B cell (primary cell): ENCODE results near the gene ASCC2. TPM values are rescaled to one million over a fixed set of nuclear protein-coding genes. Genes with fewer than 3 reads are reported as not detected.

Experiments
- ATAC-seq: fragments of 200-7000 bp; cut with Tn5 transposase; one replicate; pipeline ENCODE4 v1.10.0; 2021; ENCODE audit warnings: low read depth, mild to moderate bottlenecking, moderate number of reproducible peaks, moderate library complexity
- CTCF ChIA-PET: fragments of 350-600 bp; sonication (Branson Sonifier 250); formaldehyde crosslinking; loops from one replicate; lab custom pipeline; 2021; ENCODE audit warnings: antibody characterized with exemption, inconsistent platforms; lab: Charles Lee
- POLR2A ChIA-PET: fragments of 350-600 bp; sonication (Branson Sonifier 250); formaldehyde crosslinking; loops from one replicate; lab custom pipeline; 2021; ENCODE audit warnings: antibody characterized with exemption; lab: Charles Lee
- DNase-seq: peaks from one replicate; pipeline ENCODE4 v3.0.0; 2013
- H2AFZ ChIP-seq: 2 replicates; pipeline ENCODE4 v1.6.1; 2012; ENCODE audit warnings: mild to moderate bottlenecking, low read depth, low read length; ENCODE audit not compliant: insufficient read depth, poor library complexity, severe bottlenecking
- H3K27ac ChIP-seq, 2 donors: 1 replicate in 1 of 2; 2 replicates in 1 of 2; pipeline ENCODE4 v1.5.1; 2012 to 2013; ENCODE audit warnings: low read length in 2 of 2, mild to moderate bottlenecking in 2 of 2, moderate library complexity in 1 of 2
- H3K27me3 ChIP-seq, 4 experiments: fragments of 200-600 bp in 1 of 4; sonication (generic) in 1 of 4; replicated peaks in 1 of 4; 1 replicate in 2 of 4; 2 replicates in 2 of 4; pipeline versions ENCODE4 v1.6.1 to v1.7.0; 2013 to 2016; ENCODE audit warnings: low read length in 3 of 4, mild to moderate bottlenecking in 2 of 4, mixed read lengths in 1 of 4, moderate library complexity in 1 of 4; ENCODE audit not compliant: insufficient read depth in 4 of 4, control insufficient read depth in 3 of 4; ENCODE audit errors: control extremely low read depth in 1 of 4
- H3K36me3 ChIP-seq, 2 experiments: replicated peaks in 1 of 2; 1 replicate in 1 of 2; 2 replicates in 1 of 2; pipeline versions ENCODE4 v1.6.1 to v1.7.1; 2013; ENCODE audit warnings: low read length in 1 of 2; ENCODE audit not compliant: insufficient read depth in 2 of 2, control insufficient read depth in 1 of 2; ENCODE audit errors: control extremely low read depth in 1 of 2, extremely low read depth in 1 of 2
- H3K4me1 ChIP-seq, 2 donors: fragments of 200-600 bp in 1 of 2; sonication (generic) in 1 of 2; 1 replicate in 1 of 2; 2 replicates in 1 of 2; pipeline versions ENCODE4 v1.5.1 to v1.6.1; 2013 to 2017; ENCODE audit warnings: low read length in 2 of 2; ENCODE audit not compliant: control insufficient read depth in 2 of 2, insufficient read depth in 2 of 2
- H3K4me2 ChIP-seq: replicated peaks from 2 replicates; pipeline ENCODE3; 2012; ENCODE audit warnings: mild to moderate bottlenecking, low read depth, low read length; ENCODE audit not compliant: poor library complexity, severe bottlenecking
- H3K4me3 ChIP-seq, 5 experiments: fragments of 200-600 bp in 1 of 5; sonication (generic) in 1 of 5; 1 replicate in 3 of 5; 2 replicates in 2 of 5; pipeline versions ENCODE4 v1.5.1 to v1.7.0; 2011 to 2016; ENCODE audit warnings: low read length in 4 of 5, mild to moderate bottlenecking in 4 of 5, low read depth in 2 of 5, control low read depth in 1 of 5, moderate library complexity in 1 of 5; ENCODE audit not compliant: insufficient read depth in 1 of 5; ENCODE audit errors: control extremely low read depth in 1 of 5, extremely low read depth in 1 of 5
- H3K79me2 ChIP-seq: fragments of 200-600 bp; sonication (generic); one replicate; pipeline ENCODE4 v1.6.0; 2016; ENCODE audit warnings: low read length; ENCODE audit not compliant: control insufficient read depth, insufficient read depth
- H3K9ac ChIP-seq: fragments of 200-600 bp; sonication (generic); 2 replicates; pipeline ENCODE4 v1.6.1; 2017; ENCODE audit warnings: mild to moderate bottlenecking, low read length, moderate library complexity
- H3K9me3 ChIP-seq, 3 donors: one replicate each; pipeline versions ENCODE4 v1.6.1 to v1.7.1; 2013; ENCODE audit warnings: low read length in 2 of 3; ENCODE audit not compliant: control insufficient read depth in 2 of 3, insufficient read depth in 1 of 3; ENCODE audit errors: control extremely low read depth in 1 of 3
- H4K20me1 ChIP-seq: 2 replicates; pipeline ENCODE4 v1.6.0; 2012; ENCODE audit warnings: mild to moderate bottlenecking, low read length; ENCODE audit not compliant: insufficient read depth, control insufficient read depth, poor library complexity, severe bottlenecking
- H3K27ac Mint-ChIP-seq: one replicate; pipeline ENCODE4 v1.8.0; 2021; ENCODE audit warnings: mixed read lengths
- H3K27me3 Mint-ChIP-seq: one replicate; pipeline ENCODE4 v1.8.0; 2021; ENCODE audit warnings: mixed read lengths
- H3K4me1 Mint-ChIP-seq: one replicate; pipeline ENCODE4 v1.8.0; 2021; ENCODE audit warnings: mixed read lengths
- H3K4me3 Mint-ChIP-seq: one replicate; pipeline ENCODE4 v1.8.0; 2021; ENCODE audit warnings: mixed read lengths
- H3K9me3 Mint-ChIP-seq: one replicate; pipeline ENCODE4 v1.8.0; 2022; ENCODE audit warnings: mixed read lengths; ENCODE audit not compliant: insufficient read depth
- EZH2 ChIP-seq: IDR thresholded peaks from 2 replicates; pipeline ENCODE4 v1.6.1; 2012; ENCODE audit warnings: borderline replicate concordance, low read depth, mild to moderate bottlenecking, moderate library complexity, low read length; ENCODE audit not compliant: insufficient read depth, poor library complexity, severe bottlenecking
- WGBS: methylation state at CpG from one replicate; pipeline ENCODE4 v1.1.5; 2013; ENCODE audit warnings: missing lambda C conversion rate; ENCODE audit not compliant: insufficient coverage; 5-methylcytosine and 5-hydroxymethylcytosine counted together
- intact Hi-C: fragments of 100-400 bp; cut with micrococcal nuclease; formaldehyde crosslinking; loops from one replicate; pipeline ENCODE4 v1.10.0; 2022
- polyA plus RNA-seq: library from polyadenylated mRNA; depleted of rRNA; stranded (reverse); fragments of >200 nt; gene quantifications from 2 replicates; pipeline ENCODE4 v1.2.3, GENCODE V29; 2012
- total RNA-seq, 2 donors: library from RNA; stranded (reverse); fragments of 120-200 nt in 1 of 2; gene quantifications; 1 replicate in 1 of 2; 2 replicates in 1 of 2; pipeline versions ENCODE4 v1.2.3 to v1.2.4, GENCODE V29; 2013 to 2022
- TF ChIP-seq, protein P1 (sequence below): fragments of 200-600 bp; IDR thresholded peaks from one replicate; pipeline ENCODE4 v1.8.0; 2022; ENCODE audit warnings: antibody characterized with exemption, mild to moderate bottlenecking

The ASCC2 gene
- total and polyA plus RNA-seq, 2 donors (not counting 1 experiment from before 2014, with no cell fraction given): 81.1 to 84.0 TPM

DNA sequence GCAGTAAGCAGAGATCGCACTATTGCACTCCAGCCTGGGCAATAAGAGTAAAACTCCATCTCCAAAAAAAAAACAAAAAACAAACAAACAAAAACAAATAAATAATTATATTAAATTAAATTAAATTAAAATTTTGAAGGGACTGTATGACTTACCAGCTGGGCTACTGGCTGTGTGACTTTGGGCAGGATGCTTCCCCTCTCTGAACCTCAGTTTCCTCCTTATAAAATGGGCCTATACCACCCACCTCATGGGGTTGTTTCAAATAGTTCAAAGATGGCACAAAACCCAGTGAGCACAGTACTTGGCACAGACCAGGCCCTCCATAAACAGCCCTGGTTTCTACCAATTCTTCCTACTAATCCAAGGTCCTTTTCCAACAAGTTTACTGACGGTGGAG, 34.9 kb downstream of the ASCC2 start:
- Histone ChIP-seq H3K9ac (no peak overlapping the region), H3K4me1 (peaks cover 7 to 8% of the 10 kb centered on the region in 2 donors), H3K27ac (no peak overlapping the region), H4K20me1 (no peaks in the 10 kb centered on the region), H3K4me2 (no peak overlapping the region), H3K27me3 (no peaks in the 10 kb centered on the region), H3K9me3 (no peaks in the 10 kb centered on the region), H2AFZ (no peak overlapping the region), H3K36me3 (peaks cover 0 to 92% of the 10 kb centered on the region in 2 experiments), H3K4me3 (no peak overlapping the region), H3K79me2 (no peaks in the 10 kb centered on the region)
- Mint-ChIP-seq H3K27ac (no peak overlapping the region), H3K9me3 (no peaks in the 10 kb centered on the region), H3K27me3 (no peaks in the 10 kb centered on the region), H3K4me1 (peaks cover 7% of the 10 kb centered on the region), H3K4me3 (no peak overlapping the region)
- DNase-seq: no peak
- ChIA-PET CTCF (no interaction called here), POLR2A (no interaction called here)
- intact Hi-C loops: no loop called here
- TF ChIP-seq, protein P1, sequence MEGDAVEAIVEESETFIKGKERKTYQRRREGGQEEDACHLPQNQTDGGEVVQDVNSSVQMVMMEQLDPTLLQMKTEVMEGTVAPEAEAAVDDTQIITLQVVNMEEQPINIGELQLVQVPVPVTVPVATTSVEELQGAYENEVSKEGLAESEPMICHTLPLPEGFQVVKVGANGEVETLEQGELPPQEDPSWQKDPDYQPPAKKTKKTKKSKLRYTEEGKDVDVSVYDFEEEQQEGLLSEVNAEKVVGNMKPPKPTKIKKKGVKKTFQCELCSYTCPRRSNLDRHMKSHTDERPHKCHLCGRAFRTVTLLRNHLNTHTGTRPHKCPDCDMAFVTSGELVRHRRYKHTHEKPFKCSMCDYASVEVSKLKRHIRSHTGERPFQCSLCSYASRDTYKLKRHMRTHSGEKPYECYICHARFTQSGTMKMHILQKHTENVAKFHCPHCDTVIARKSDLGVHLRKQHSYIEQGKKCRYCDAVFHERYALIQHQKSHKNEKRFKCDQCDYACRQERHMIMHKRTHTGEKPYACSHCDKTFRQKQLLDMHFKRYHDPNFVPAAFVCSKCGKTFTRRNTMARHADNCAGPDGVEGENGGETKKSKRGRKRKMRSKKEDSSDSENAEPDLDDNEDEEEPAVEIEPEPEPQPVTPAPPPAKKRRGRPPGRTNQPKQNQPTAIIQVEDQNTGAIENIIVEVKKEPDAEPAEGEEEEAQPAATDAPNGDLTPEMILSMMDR: no peak
- no peak for TF ChIP-seq EZH2
- no CpG with 5 or more reads among the region's 2 CpGs for WGBS
- ATAC-seq: no peak

DNA sequence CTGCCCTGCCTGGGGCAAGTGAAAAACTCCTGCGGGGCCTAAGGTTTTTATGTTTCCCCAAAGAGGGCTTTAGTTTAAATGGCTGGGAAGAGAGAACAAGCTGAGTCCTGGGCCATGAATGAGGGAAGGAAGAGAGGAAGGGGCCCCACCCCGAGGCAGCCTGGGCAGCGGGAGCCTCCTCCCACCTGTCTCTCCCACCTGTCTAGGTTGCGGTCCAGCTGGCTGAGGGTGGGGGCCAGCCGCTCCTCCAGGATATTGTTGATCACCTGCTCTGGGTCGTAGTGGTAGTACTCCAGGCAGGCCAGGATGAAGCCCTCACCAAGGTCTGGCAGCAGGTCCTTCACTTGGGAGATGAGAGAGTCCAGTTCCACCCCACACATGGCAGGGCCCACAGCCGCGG, 36.3 kb downstream of the ASCC2 start:
- no peaks in the 10 kb centered on the region for H3K79me2 ChIP-seq

More for the DNA sequence above, 36.3 kb downstream of the ASCC2 start:
- Mint-ChIP-seq H3K4me3 (no peak overlapping the region), H3K4me1 (peaks cover 11% of the 10 kb centered on the region), H3K9me3 (no peaks in the 10 kb centered on the region), H3K27me3 (no peaks in the 10 kb centered on the region), H3K27ac (no peak overlapping the region)
- peaks cover 7 to 22% of the 10 kb centered on the region in 2 donors for H3K4me1 ChIP-seq
- no peaks in the 10 kb centered on the region for H4K20me1 ChIP-seq
- TF ChIP-seq, protein P1: no peak
- no peak for TF ChIP-seq EZH2
- 95% methylated on average over 6 of the region's 8 CpGs for WGBS
- H3K27ac ChIP-seq: no peak overlapping the region
- H3K9me3 ChIP-seq: no peaks in the 10 kb centered on the region
- CTCF ChIA-PET: no interaction called here
- no peaks in the 10 kb centered on the region for H3K27me3 ChIP-seq
- intact Hi-C loops: no loop called here
- no peak for DNase-seq
- no peak overlapping the region for H3K4me2 ChIP-seq
- H3K36me3 ChIP-seq: peaks cover 0 to 88% of the 10 kb centered on the region in 2 experiments
- no peak overlapping the region for H2AFZ ChIP-seq
- no peak overlapping the region for H3K9ac ChIP-seq
- no peak overlapping the region for H3K4me3 ChIP-seq
- POLR2A ChIA-PET: no interaction called here
- no peak for ATAC-seq
